ENCODE data around the gene SAMD13. TPM values are rescaled to one million over a fixed set of nuclear protein-coding genes. Genes with fewer than 3 reads are reported as not detected.

Gene SAMD13
- total RNA-seq, 3 donors from 2014 or later = 2.1 to 3.1 (median 2.6) TPM

DNA sequence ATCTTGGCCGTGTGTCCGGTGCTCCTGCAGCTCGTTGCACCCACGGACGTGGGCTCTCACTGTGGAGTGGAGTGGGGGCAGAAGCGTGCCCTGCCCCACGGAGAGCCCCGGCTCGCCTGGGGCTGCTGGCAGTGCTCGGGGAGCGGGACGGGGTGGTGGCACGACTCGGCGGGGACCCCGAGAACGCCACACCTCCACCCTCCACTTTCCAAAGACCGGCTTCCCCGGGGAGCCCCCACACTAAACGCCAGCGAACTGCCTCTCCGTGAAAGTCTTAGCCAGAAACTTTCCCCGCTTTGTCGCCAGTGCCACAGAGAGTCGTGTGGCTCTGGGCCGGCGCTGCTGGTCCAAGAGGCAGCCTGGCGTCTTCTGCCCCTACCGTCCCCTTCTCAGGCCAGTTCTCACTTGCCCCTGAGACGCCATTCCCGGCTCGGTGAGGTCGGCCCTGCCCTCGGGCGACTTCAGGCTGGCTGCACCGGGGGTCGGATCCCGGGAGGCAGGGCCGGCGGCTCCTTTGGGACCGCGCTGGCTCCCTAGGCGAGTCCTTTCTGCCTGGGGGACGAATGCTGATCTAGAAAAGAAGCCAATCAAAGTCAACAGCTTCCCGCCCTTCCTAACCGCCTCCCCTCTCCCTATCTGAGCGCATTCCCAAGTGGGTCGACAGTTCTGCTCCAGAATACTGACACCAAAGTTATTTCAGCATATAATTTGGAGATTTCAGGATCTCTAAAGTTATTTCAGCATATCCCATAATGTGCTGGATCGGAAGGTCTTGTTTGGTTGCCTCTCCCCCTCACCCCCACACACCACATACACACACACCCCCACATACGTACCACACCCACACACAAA, 2.6 kb upstream of the SAMD13 start:
- intact Hi-C loops (cut with DNase I; ENCODE audit: low total_unique reads) = no loop called here
- peak; percentile 19 to 57 for DNase-seq (ENCODE audit: low spot score in 2 of 2)

DNA sequence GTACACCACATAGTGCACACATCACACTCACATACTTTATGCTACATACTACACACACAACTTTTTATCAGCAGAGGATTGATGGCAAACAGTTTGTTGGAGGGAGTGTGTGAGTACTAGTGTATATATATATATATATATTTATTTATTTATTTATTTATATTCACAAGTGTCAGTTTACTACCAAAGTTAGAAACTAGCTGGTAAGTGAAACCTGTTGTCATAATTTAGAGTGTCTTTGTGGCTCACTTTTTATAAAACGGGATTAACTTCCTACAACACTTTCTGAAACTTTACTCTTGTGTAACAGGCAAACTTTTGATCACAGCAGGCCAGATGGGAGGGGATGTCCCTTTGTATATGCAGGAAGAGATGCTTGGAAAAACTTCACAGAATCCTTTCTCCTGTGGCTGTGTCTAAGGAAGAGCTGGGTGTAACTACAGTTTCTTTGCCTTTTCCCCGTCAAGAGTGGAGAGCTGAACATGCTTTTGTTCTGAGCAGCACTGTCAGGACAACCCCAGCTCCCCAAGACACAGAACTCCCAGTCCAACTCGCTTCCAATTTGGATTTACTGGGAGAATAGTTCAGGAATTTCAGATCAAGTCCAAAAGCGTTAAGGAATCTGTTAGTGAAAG, 1.9 kb upstream of the SAMD13 start:
- TF ChIP-seq, protein P1, sequence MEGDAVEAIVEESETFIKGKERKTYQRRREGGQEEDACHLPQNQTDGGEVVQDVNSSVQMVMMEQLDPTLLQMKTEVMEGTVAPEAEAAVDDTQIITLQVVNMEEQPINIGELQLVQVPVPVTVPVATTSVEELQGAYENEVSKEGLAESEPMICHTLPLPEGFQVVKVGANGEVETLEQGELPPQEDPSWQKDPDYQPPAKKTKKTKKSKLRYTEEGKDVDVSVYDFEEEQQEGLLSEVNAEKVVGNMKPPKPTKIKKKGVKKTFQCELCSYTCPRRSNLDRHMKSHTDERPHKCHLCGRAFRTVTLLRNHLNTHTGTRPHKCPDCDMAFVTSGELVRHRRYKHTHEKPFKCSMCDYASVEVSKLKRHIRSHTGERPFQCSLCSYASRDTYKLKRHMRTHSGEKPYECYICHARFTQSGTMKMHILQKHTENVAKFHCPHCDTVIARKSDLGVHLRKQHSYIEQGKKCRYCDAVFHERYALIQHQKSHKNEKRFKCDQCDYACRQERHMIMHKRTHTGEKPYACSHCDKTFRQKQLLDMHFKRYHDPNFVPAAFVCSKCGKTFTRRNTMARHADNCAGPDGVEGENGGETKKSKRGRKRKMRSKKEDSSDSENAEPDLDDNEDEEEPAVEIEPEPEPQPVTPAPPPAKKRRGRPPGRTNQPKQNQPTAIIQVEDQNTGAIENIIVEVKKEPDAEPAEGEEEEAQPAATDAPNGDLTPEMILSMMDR (IDR thresholded peaks at IDR 0.05) = no peak
- no peak for TF ChIP-seq POLR2AphosphoS5 (IDR thresholded peaks at IDR 0.05)
- no peak for TF ChIP-seq POLR2A (IDR thresholded peaks at IDR 0.05)
- intact Hi-C loops (cut with DNase I; ENCODE audit: low total_unique reads) = no loop called here
- Histone ChIP-seq H3K4me3 (peak overlapping the region; percentile 74 to 93 (median 77)), H3K36me3 (no peaks in the 10 kb centered on the region), H3K9me3 (peaks cover 0 to 11% of the 10 kb centered on the region in 2 donors), H3K4me1 (peaks cover 0 to 4% of the 10 kb centered on the region in 2 donors), H3K27me3 (no peaks in the 10 kb centered on the region), H3K27ac (peak overlapping the region; percentile 93 to 94)
- no peak for DNase-seq (ENCODE audit: low spot score in 2 of 2)

More for the DNA sequence above, 2.6 kb upstream of the SAMD13 start:
- H3K36me3 ChIP-seq = no peaks in the 10 kb centered on the region
- H3K27me3 ChIP-seq = no peaks in the 10 kb centered on the region
- peak overlapping the region; percentile 93 to 94 for H3K27ac ChIP-seq
- peaks cover 0 to 4% of the 10 kb centered on the region in 2 donors for H3K4me1 ChIP-seq
- H3K4me3 ChIP-seq = peak overlapping the region; percentile 74 to 93 (median 77)
- TF ChIP-seq POLR2AphosphoS5 (IDR thresholded peaks at IDR 0.05) (no peak), POLR2A (IDR thresholded peaks at IDR 0.05) (no peak)
- TF ChIP-seq, protein P1 (IDR thresholded peaks at IDR 0.05) = no peak
- H3K9me3 ChIP-seq = peaks cover 0 to 11% of the 10 kb centered on the region in 2 donors

DNA sequence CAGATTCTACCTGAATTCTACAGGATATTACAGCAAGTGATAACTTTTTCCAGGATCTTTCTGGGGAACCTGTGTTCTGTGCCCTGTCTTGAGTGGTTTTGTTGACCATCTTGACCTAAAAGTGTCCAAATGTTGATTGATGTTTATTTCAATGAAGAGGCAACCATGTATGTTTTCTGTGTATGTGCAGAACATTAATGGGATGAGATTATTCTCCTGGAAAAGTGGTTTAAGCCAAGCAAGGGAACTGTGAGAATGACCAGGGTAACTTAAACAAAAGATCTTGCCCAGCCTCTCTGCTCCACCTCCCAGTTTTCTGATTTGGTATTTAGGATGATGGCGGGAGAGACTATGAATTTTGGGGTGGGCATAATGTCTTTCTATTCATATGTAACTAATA, 1.0 kb upstream of the SAMD13 start:
- peaks cover 0 to 4% of the 10 kb centered on the region in 2 donors for H3K4me1 ChIP-seq
- peak overlapping the region; percentile 56 to 93 for H3K27ac ChIP-seq
- DNase-seq (ENCODE audit: low spot score in 2 of 2) = no peak
- H3K9me3 ChIP-seq = peaks cover 0 to 5% of the 10 kb centered on the region in 2 donors
- no peaks in the 10 kb centered on the region for H3K27me3 ChIP-seq
- TF ChIP-seq, protein P1 (IDR thresholded peaks at IDR 0.05) = no peak
- no peak for TF ChIP-seq POLR2A (IDR thresholded peaks at IDR 0.05)
- TF ChIP-seq POLR2AphosphoS5 (IDR thresholded peaks at IDR 0.05) = no peak
- intact Hi-C loops (cut with DNase I; ENCODE audit: low total_unique reads) = no loop called here
- H3K4me3 ChIP-seq = peak overlapping the region in 1 of 3 donors; percentile 57
- H3K36me3 ChIP-seq = no peaks in the 10 kb centered on the region

DNA sequence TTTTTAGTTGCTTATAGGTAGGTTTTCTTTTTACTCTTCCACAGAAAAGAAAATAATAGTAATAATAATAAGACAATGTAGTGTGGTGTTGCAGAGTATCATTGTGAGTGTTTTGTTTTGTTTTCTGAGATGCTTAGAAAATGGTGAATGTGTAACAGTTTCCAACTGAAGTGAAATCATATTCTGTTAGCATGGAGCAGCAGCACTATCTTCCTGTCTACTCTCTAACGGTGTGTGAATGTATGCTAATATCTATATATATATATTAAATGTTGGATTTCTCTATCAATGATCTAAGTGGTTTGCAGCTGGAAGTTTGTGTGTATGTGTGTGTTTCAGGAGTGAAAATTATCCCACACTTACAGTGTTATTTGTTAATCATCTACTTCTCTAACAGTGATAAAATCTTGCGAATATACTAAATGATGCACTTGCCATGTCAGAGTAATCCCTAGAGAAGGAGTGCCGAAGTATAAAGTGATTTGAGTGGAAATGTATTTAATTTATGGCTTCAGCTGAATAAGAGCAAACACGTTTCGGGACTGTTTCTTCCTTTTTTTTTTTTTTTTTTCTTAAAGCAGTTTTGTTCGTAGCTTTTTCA, 377 bp downstream of the SAMD13 start:
- Histone ChIP-seq H3K9me3 (no peaks in the 10 kb centered on the region), H3K27ac (peak overlapping the region; percentile 56 to 93), H3K4me1 (peaks cover 0 to 4% of the 10 kb centered on the region in 2 donors), H3K27me3 (no peaks in the 10 kb centered on the region), H3K4me3 (peak overlapping the region; percentile 25 to 57 (median 42)), H3K36me3 (no peaks in the 10 kb centered on the region)
- intact Hi-C loops (cut with DNase I; ENCODE audit: low total_unique reads) = no loop called here
- TF ChIP-seq, protein P1 (IDR thresholded peaks at IDR 0.05) = no peak
- no peak for TF ChIP-seq POLR2A (IDR thresholded peaks at IDR 0.05)
- TF ChIP-seq POLR2AphosphoS5 (IDR thresholded peaks at IDR 0.05) = no peak
- no peak for DNase-seq (ENCODE audit: low spot score in 2 of 2)
